ENCODE data around the gene KLHL35.

DNA sequence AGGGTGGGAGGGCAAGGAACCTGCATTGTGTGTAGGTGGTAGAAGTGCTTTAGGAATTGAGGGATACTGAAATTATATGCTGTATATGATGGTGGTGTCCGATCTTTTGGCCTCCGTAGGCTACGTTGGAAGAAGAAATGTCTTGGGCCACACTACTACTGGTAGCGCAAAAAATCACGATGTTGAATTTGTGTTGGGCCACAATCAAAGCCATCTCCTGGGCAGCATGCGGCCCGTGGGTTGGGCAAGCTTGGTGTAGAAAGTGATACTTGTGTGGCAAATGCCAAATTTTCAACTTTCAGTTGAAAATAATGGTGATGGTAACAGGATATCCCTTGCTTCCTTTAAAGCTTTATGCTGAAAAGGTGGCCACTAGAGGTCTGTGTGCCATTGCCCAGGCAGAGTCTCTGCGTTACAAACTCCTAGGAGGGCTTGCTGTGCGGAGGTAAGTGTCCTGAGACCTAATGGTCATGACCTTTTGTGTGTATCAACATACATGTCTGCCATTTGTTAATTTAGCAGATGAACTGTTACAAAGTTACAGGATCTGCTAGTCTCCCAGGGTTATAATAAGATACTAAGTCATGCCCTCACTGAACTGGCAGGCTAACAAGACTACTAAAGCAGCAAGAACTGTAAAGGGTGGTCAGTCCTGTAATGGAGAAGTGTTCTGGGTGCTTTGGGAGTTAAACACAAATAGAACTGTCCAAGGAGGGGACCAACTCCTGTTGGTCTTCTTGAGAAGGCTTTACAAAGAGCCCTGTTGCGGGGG, 30.8 kb downstream of the KLHL35 start:
- TF ChIP-seq, protein P1, sequence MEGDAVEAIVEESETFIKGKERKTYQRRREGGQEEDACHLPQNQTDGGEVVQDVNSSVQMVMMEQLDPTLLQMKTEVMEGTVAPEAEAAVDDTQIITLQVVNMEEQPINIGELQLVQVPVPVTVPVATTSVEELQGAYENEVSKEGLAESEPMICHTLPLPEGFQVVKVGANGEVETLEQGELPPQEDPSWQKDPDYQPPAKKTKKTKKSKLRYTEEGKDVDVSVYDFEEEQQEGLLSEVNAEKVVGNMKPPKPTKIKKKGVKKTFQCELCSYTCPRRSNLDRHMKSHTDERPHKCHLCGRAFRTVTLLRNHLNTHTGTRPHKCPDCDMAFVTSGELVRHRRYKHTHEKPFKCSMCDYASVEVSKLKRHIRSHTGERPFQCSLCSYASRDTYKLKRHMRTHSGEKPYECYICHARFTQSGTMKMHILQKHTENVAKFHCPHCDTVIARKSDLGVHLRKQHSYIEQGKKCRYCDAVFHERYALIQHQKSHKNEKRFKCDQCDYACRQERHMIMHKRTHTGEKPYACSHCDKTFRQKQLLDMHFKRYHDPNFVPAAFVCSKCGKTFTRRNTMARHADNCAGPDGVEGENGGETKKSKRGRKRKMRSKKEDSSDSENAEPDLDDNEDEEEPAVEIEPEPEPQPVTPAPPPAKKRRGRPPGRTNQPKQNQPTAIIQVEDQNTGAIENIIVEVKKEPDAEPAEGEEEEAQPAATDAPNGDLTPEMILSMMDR (conservative IDR thresholded peaks at IDR 0.05 in 1 of 2, IDR thresholded peaks at IDR 0.05 in 1 of 2; ENCODE audit: low read depth in 1 of 2, low read length in 2 of 2): no peak
- no peak for TF ChIP-seq EZH2 (IDR thresholded peaks at IDR 0.05; ENCODE audit: low read length, missing control alignments)
